HG03064 (cell line): ENCODE measurements around the gene JUND.

Experiments used
- ATAC-seq: cut with Tn5 transposase; IDR thresholded peaks from one replicate; pipeline ENCODE4 v1.9.1; 2021; ENCODE audit warnings: low read depth; ENCODE audit not compliant: unreplicated experiment

Gene JUND

GRCh38 chr19:18274219-18274780, 7.1 kb downstream of the JUND start, which contains the start of gene IQCN:
TSS of gene IQCN (minus strand) at chr19:18274452. CDS start at chr19:18269478, 4,974 bp downstream.
- ATAC-seq, result no peak

- no peak for ATAC-seq
Measured at GRCh38 chr19:18273561-18274218, 7.7 kb downstream of the JUND start.

GRCh38 chr19:18271433-18271841, 10.0 kb downstream of the JUND start:
- ATAC-seq, result no peak

- ATAC-seq, result no peak
Measured at GRCh38 chr19:18270326-18270725, 11.1 kb downstream of the JUND start.

GRCh38 chr19:18269070-18269723, 12.2 kb downstream of the JUND start:
- no peak for ATAC-seq

GRCh38 chr19:18266771-18267686, 14.4 kb downstream of the JUND start:
- no peak for ATAC-seq

GRCh38 chr19:18265582-18265981, 15.8 kb downstream of the JUND start:
- ATAC-seq, result no peak

- ATAC-seq, result no peak
Measured at GRCh38 chr19:18264971-18265540, 16.4 kb downstream of the JUND start.

- no peak for ATAC-seq
Measured at GRCh38 chr19:18264137-18264854, 17.1 kb downstream of the JUND start.

GRCh38 chr19:18263324-18264136, 17.9 kb downstream of the JUND start:
- ATAC-seq, result no peak

GRCh38 chr19:18262917-18263316, 18.5 kb downstream of the JUND start:
- no peak for ATAC-seq

- no peak for ATAC-seq
Measured at GRCh38 chr19:18262144-18262543, 19.3 kb downstream of the JUND start.

GRCh38 chr19:18261474-18261873, 19.9 kb downstream of the JUND start:
- ATAC-seq, result no peak

GRCh38 chr19:18259893-18260292, 21.5 kb downstream of the JUND start:
- ATAC-seq, result no peak

- ATAC-seq, result no peak
Measured at GRCh38 chr19:18257503-18258470, 23.6 kb downstream of the JUND start.

GRCh38 chr19:18254546-18255503, 26.6 kb downstream of the JUND start:
- ATAC-seq, result no peak

GRCh38 chr19:18253716-18254115, 27.7 kb downstream of the JUND start:
- no peak for ATAC-seq
